ENCODE results near the gene STX8.

Gene STX8

DNA sequence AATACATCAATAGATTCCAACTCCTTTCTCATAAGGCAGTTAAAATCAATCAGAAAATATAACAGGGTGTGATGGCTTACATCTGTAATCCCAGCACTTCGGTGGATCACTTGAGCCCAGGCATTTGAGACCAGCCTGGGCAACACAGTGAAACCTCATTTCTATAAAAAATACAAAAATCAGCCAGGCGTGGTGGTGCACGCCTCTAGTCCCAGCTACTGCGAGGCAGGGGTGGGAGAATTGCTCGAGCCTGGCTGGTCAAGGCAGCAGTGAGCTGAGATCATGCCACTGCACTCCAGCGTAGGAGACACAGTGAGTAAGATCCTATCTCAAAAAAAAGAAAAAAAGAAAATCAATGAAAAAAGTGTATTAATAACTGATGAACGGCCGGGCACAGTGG lies 295.7 kb downstream of the STX8 start:
- no peak for FAIRE-seq
- TF ChIP-seq POLR2A (IDR thresholded peaks at IDR 0.05; ENCODE audit: low read depth, low read length), result no peak

GRCh38 chr17:9274973-9275372 lies 300.6 kb downstream of the STX8 start:
- no peak for TF ChIP-seq POLR2A (IDR thresholded peaks at IDR 0.05; ENCODE audit: low read depth, low read length)
- FAIRE-seq, result no peak
- no peak for DNase-seq (ENCODE audit: insufficient read length, low spot score)

More for the DNA sequence above, 295.7 kb downstream of the STX8 start:
- DNase-seq (ENCODE audit: insufficient read length, low spot score), result no peak

DNA sequence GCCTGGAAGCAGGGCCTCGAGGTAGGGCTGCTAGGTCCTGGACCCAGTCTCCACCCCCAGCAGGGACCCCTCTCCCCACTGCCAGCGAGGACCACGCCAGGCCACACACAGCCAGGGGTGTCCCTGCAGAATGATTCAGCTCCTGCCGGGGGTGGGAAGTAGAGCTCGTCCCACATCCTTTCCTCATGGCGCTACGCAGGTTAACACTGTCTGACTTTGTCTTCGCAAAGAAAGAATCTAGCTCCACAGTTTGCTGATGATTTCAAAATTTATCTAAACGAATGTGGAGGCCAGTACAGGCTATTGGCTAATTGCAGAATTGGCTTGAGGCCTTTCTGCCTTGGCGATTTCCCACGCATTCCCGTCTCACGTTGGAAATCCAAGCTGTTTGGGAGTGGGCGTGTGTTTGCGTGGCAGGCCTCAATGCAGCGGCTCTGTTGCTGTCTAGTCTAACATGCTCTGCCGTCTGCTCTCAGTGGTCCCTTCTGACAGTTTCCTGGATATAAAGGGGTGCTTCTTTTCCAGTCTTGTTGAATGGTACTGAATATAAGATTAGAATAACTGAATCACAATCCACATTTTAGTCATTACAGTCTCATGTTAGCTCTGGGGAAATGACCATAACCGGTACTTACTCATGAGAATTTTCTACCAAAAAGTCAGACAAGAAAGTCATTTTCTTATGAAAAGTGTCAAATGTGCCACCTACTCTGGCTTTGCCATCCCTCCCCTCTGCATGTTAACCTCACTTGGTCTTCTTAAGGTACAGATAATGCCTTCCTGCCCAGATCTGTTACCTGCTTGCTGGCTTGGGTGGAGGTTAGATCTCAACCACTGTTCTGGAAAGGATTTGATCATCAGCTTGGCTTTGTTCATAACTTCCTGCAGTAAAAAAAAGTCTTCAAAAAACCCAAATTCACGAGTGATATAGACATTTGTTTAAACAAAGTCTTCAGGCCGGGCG lies 301.9 kb downstream of the STX8 start:
- FAIRE-seq (no peak), DNase-seq (ENCODE audit: insufficient read length, low spot score) (no peak)
- no peak for TF ChIP-seq POLR2A (IDR thresholded peaks at IDR 0.05; ENCODE audit: low read depth, low read length)

DNA sequence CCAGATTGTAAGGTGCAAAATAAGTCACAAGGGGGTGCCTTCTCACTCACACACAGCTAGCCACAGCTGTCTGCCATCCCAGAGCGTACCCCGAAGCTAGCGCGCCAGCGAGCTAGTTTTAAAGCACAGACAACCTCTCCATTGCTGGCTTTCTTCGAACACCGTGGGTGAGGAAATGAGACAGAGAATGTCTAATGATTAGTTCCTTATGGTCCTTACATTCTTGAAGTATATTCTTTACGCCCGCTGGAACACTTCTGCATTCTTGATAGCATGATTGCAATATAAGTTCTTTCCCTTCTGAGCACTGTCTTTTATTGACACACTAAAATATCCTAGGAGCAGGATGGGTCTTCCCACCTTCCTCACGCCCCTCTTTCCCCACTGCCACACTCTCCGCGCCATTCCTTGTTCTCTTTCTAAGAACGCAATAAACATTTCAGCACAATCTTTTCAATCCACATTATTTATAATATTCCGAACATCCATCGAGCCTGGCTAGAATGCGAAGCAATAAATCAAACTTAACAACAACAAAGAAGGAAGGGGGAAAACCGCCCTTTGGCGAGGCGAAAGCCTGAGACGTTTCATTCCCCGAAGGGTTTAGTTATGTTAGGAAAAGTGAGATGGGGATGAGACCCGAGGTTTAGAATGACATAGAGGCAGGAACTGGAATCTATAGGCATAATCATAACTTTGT lies 303.0 kb downstream of the STX8 start:
- no peak for DNase-seq (ENCODE audit: insufficient read length, low spot score)
- TF ChIP-seq POLR2A (IDR thresholded peaks at IDR 0.05; ENCODE audit: low read depth, low read length), result no peak
- no peak for FAIRE-seq

DNA sequence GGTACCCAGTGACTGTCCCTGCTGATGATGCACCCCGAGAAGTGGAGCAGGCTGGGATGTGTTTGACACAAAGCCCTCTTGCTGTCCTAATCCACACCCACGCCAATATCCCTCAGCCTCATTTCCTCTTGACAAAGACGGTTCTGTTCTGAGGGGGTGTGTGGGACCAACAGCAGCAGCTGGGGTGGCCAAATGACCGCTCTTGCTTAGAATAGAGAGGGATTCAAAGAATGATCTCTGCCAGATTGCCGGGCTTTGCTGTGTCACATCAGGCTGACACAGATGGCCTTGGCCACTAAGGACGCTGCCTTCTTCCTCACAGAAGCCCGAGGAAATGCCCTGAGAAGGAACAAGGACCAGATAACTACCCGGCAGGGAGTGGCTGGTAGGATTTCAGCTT lies 303.6 kb downstream of the STX8 start:
- no peak for TF ChIP-seq POLR2A (IDR thresholded peaks at IDR 0.05; ENCODE audit: low read depth, low read length)
- FAIRE-seq, result no peak
- DNase-seq (ENCODE audit: insufficient read length, low spot score), result no peak

DNA sequence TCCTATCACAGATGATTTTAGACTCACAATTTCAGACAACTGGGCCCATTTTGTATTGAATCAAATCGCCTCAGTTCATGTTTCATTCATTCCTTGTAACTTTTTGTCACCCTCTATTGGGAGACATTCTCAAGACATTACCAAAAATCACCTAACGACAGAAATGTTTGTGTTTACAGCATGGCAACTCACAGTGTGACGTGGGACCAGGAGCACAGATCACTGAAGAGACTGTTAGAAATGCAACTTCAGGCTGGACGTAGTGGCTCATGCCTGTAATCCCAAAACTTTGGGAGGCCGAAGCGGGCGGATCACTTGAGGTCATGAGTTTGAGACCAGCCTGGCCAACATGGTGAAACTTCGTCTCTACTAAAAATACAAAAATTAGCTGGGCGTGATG lies 304.7 kb downstream of the STX8 start:
- TF ChIP-seq POLR2A (IDR thresholded peaks at IDR 0.05; ENCODE audit: low read depth, low read length), result no peak
- DNase-seq (ENCODE audit: insufficient read length, low spot score), result no peak
- no peak for FAIRE-seq

- FAIRE-seq (no peak), DNase-seq (ENCODE audit: insufficient read length, low spot score) (no peak)
- no peak for TF ChIP-seq POLR2A (IDR thresholded peaks at IDR 0.05; ENCODE audit: low read depth, low read length)
These were observed 306.1 kb downstream of the STX8 start for GRCh38 chr17:9269350-9270035.

GRCh38 chr17:9268546-9268945 lies 307.1 kb downstream of the STX8 start:
- FAIRE-seq, result no peak
- DNase-seq (ENCODE audit: insufficient read length, low spot score), result no peak
- no peak for TF ChIP-seq POLR2A (IDR thresholded peaks at IDR 0.05; ENCODE audit: low read depth, low read length)

GRCh38 chr17:9266697-9267117 lies 308.9 kb downstream of the STX8 start:
- no peak for FAIRE-seq
- TF ChIP-seq POLR2A (IDR thresholded peaks at IDR 0.05; ENCODE audit: low read depth, low read length), result no peak
- DNase-seq (ENCODE audit: insufficient read length, low spot score), result no peak

GRCh38 chr17:9266031-9266680 lies 309.5 kb downstream of the STX8 start:
- no peak for FAIRE-seq
- no peak for DNase-seq (ENCODE audit: insufficient read length, low spot score)
- TF ChIP-seq POLR2A (IDR thresholded peaks at IDR 0.05; ENCODE audit: low read depth, low read length), result no peak

DNA sequence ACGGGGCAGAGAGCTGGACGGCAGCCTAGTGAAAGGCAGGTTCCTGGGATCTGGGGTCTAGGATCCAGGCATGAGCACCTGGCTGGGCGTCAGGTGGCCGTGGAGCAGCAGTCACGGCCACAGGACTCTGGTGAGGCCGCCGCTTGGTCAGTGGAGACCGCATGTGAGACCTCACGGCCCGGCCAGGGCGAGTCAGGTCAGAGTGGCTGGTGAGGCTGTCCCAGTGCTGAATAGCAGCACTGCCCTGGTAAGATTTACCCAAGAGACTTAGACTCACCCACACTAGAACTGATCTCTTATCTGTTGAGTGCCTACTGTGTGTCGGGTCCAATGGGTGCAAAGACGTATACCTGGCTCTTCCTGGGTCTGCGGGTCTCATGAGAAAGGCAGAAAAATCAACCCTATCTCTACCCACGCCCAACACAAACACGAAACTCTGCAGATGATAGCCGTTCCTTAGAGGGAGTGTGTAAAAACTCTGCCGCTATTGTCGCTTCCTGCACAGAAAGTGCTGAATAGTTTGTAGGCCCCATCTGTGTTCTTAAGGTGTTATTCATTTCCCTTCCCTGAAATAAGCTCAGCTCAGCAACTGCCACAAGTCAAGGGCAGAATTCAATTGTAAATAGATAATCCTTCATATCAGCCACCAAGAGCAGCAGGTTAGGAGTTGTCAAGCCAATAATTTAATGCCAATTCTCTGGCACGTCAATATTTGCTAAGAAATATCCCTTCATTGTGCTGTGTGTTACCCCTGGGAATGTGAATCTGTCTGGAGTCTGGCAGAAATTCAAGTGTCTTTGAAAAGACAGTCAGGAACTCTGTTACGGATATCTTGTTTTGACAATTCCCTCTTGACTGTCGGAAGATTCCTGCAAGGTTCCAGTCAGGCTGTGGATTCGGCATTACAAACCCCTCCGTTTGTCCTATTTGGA lies 314.3 kb downstream of the STX8 start:
- FAIRE-seq, result no peak
- TF ChIP-seq POLR2A (IDR thresholded peaks at IDR 0.05; ENCODE audit: low read depth, low read length), result no peak
- no peak for DNase-seq (ENCODE audit: insufficient read length, low spot score)

DNA sequence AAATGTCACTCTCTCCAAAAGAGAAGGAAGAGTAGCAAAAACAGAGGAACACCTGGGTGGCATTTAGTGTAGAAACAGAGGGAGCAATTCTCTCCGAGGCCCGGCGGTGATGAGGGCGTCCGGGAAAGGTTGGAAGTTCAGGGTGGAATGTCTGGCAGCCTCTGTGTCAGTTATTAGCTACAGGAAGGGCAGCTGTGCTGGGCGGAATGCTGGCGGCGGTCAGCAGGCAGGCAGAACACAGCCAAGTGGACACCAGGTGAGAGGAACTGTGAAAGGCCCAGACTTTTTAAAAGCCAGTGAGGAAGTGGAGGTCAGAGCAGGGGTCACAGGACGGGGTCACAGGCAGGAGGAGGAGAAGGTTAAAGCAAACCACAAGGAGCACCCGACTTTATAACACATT lies 316.2 kb downstream of the STX8 start:
- FAIRE-seq, result no peak
- DNase-seq (ENCODE audit: insufficient read length, low spot score), result no peak

More for the DNA sequence above, 316.2 kb downstream of the STX8 start:
- TF ChIP-seq POLR2A (IDR thresholded peaks at IDR 0.05; ENCODE audit: low read depth, low read length), result no peak
